Gastroesophageal sphincter (tissue), 4 donors: ENCODE measurements around the gene THBS2. TPM values are rescaled to one million over a fixed set of nuclear protein-coding genes. Genes with fewer than 3 reads are reported as not detected.
A peak's percentile ranks its signal among the peaks of the same experiment; 100 is the strongest.

Experiments
- ATAC-seq: fragments of 150-250 bp; one replicate; pipeline ENCODE4 v1.9.1; 2016; ENCODE audit warnings: mild to moderate bottlenecking, moderate library complexity
- H3K27ac ChIP-seq, 4 donors: fragments of 200-600 bp; sonication (generic) in 3 of 4; 1 replicate in 3 of 4; 2 replicates in 1 of 4; pipeline ENCODE4 v1.5.1; 2016 to 2019
- H3K27me3 ChIP-seq: fragments of 200-600 bp; sonication (generic); one replicate; pipeline ENCODE4 v1.5.1; 2019
- H3K36me3 ChIP-seq, 2 donors: fragments of 200-600 bp; sonication (generic); one replicate each; pipeline ENCODE4 v1.5.1; 2019; ENCODE audit warnings: control low read depth in 1 of 2
- H3K4me1 ChIP-seq, 3 donors: fragments of 200-600 bp; sonication (generic); 1 replicate in 2 of 3; 2 replicates in 1 of 3; pipeline ENCODE4 v1.5.1; 2016 to 2019; ENCODE audit warnings: control low read depth in 2 of 3
- H3K4me3 ChIP-seq, 2 donors: fragments of 200-600 bp; sonication (generic); one replicate each; pipeline ENCODE4 v1.5.1; 2019; ENCODE audit warnings: mild to moderate bottlenecking in 1 of 2, moderate library complexity in 1 of 2
- H3K9me3 ChIP-seq, 3 donors: fragments of 200-600 bp; sonication (generic); one replicate each; pipeline ENCODE4 v1.5.1; 2017 to 2019; ENCODE audit warnings: control low read depth in 2 of 3
- EP300 ChIP-seq: sonication (generic); formaldehyde crosslinking; IDR thresholded peaks from one replicate; pipeline ENCODE4 v1.6.1; 2017; ENCODE audit warnings: antibody characterized with exemption, mild to moderate bottlenecking
- POLR2A ChIP-seq, 2 donors: fragments of 450-650 bp; IDR thresholded peaks; one replicate each; pipeline ENCODE4 v1.6.1; 2017; ENCODE audit warnings: antibody characterized with exemption in 2 of 2, mild to moderate bottlenecking in 2 of 2, moderate library complexity in 1 of 2
- POLR2AphosphoS5 ChIP-seq: sonication (generic); formaldehyde crosslinking; IDR thresholded peaks from one replicate; pipeline ENCODE4 v1.6.1; 2017; ENCODE audit warnings: antibody characterized with exemption
- WGBS, 2 donors: methylation state at CpG; one replicate each; pipeline ENCODE4 v1.1.5; 2018; ENCODE audit warnings: low coverage in 1 of 2; 5-methylcytosine and 5-hydroxymethylcytosine counted together
- total RNA-seq, 4 donors: library from RNA; depleted of rRNA; stranded (reverse); fragments of >200 nt; gene quantifications; one replicate each; pipeline ENCODE4 v1.1.0, GENCODE V29; 2016
- TF ChIP-seq, protein P1 (sequence below), 4 experiments: fragments of 200-600 bp in 2 of 4; fragments of 450-650 bp in 2 of 4; sonication (generic) in 1 of 4; IDR thresholded peaks; one replicate each; pipeline ENCODE4 v1.5.1; 2017 to 2019; ENCODE audit warnings: antibody characterized with exemption in 4 of 4, mild to moderate bottlenecking in 2 of 4, moderate library complexity in 2 of 4

The THBS2 gene
- total RNA-seq, 4 donors from 2014 or later: 21.5 to 41.9 (median 35.7) TPM

DNA sequence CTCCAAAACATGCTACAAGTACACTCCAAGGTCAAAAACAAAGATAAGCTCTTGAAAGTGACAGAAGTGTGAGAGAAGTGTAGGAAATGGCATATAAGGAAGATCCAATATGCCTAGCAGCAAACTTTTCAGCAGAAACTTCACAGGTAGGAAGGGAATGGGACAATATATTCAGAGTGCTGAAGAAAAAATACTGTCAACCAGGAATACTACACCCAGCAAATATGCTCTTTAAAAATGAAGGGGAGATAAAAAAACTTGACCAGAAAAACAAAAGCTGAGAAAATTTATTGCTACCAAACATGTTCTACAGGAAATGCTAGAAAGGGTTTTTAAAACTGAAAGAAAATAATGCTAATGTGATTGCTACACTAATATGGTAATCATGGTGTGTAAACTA lies 46.2 kb downstream of the THBS2 start:
- no peak for ATAC-seq
- Histone ChIP-seq H3K4me1 (peaks cover 0 to 26% (median 6%) of the 10 kb centered on the region in 3 donors), H3K27me3 (no peaks in the 10 kb centered on the region), H3K4me3 (no peak overlapping the region), H3K36me3 (no peaks in the 10 kb centered on the region), H3K27ac (no peak overlapping the region), H3K9me3 (peaks cover 0 to 8% (median 0%) of the 10 kb centered on the region in 3 donors)
- TF ChIP-seq POLR2A (IDR thresholded peaks at IDR 0.05): no peak
- TF ChIP-seq, protein P1, sequence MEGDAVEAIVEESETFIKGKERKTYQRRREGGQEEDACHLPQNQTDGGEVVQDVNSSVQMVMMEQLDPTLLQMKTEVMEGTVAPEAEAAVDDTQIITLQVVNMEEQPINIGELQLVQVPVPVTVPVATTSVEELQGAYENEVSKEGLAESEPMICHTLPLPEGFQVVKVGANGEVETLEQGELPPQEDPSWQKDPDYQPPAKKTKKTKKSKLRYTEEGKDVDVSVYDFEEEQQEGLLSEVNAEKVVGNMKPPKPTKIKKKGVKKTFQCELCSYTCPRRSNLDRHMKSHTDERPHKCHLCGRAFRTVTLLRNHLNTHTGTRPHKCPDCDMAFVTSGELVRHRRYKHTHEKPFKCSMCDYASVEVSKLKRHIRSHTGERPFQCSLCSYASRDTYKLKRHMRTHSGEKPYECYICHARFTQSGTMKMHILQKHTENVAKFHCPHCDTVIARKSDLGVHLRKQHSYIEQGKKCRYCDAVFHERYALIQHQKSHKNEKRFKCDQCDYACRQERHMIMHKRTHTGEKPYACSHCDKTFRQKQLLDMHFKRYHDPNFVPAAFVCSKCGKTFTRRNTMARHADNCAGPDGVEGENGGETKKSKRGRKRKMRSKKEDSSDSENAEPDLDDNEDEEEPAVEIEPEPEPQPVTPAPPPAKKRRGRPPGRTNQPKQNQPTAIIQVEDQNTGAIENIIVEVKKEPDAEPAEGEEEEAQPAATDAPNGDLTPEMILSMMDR (IDR thresholded peaks at IDR 0.05): no peak
- no peak for TF ChIP-seq POLR2AphosphoS5
- no peak for TF ChIP-seq EP300

DNA sequence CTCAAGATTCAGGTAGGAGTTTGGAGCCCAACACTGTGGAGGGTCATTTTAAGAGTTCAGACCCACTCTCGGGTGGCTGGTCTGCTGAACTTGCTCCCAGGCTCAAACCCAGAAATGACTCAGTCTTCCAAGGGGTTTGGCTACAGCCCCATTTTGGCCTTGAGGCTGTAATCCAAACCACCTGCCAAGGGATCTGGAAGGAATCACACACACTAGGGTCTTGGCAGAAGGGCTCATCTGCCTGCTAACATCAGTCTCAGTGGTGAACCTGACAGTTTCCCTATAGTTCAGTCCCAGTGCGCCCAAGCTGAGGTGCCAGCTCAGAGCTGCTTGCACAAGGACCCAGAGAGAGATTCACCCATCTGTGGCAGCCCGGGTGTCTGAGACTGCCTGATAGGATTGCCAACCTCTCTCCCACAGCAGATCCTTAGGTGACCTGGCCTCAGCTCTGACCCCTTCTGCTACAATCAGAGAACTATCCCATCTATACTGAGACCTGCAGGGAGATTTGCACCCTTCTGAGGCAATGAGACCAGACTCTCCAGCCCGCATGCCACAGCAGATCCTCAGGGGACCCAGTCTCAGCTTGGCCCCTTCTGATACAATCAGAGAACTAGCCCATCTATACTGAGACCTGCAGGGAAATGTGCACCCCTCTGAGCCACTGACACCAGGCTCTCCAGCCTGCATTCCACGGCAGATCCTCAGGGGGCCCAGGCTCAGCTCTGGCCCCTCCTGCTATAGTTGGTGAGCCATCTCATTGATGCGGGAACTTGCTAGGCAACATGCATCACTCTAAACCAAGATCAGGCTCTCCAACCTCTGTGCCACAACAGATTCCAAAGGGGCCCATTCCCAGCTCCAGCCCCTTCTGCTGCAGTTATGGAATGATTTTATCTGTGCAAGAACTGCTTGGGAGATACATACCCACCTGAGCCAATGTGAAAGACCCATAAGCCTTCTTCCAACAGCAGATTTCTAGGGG lies 48.2 kb downstream of the THBS2 start:
- Histone ChIP-seq H3K4me1 (peaks cover 0 to 21% (median 6%) of the 10 kb centered on the region in 3 donors), H3K9me3 (peaks cover 0 to 8% (median 0%) of the 10 kb centered on the region in 3 donors), H3K27ac (peak overlapping the region in 1 of 4 donors; percentile 29), H3K36me3 (no peaks in the 10 kb centered on the region), H3K27me3 (no peaks in the 10 kb centered on the region), H3K4me3 (no peak overlapping the region)
- 17% methylated on average over 1 of the region's 6 CpGs; no CpG with 5 or more reads in 1 of the 2 donors for whole genome bisulfite sequencing, 2 donors
- ATAC-seq: peak; percentile 61
- TF ChIP-seq EP300 (no peak), POLR2A (IDR thresholded peaks at IDR 0.05) (no peak), POLR2AphosphoS5 (peak; percentile 16)
- TF ChIP-seq, protein P1 (IDR thresholded peaks at IDR 0.05): no peak

DNA sequence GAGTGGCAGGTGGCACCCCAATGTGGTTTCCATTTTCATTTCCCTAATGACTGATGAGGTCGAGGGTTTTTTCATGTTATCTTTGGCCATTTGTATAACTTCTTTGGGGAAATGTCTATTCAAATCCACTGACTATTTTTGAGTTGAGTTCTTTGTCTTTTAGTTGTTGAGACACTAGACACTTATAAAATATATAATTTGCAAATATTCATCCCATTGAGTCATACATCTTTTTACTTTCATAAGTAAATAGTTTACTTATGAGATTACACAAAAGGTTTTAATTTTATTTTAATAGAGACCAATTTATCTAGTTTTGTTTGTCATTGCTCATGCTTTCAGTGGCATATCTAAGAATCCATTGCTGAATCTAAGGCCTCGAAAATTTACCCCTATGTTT lies 49.5 kb downstream of the THBS2 start:
- Histone ChIP-seq H3K36me3 (no peaks in the 10 kb centered on the region), H3K27me3 (no peaks in the 10 kb centered on the region), H3K4me3 (no peak overlapping the region), H3K9me3 (peaks cover 0 to 8% (median 0%) of the 10 kb centered on the region in 3 donors), H3K27ac (no peak overlapping the region), H3K4me1 (peaks cover 0 to 21% (median 6%) of the 10 kb centered on the region in 3 donors)
- WGBS, 2 donors: 42 to 51% methylated on average over 2 of the region's 2 CpGs
- ATAC-seq: no peak
- TF ChIP-seq POLR2AphosphoS5: no peak
- no peak for TF ChIP-seq POLR2A (IDR thresholded peaks at IDR 0.05)
- TF ChIP-seq EP300: no peak
- TF ChIP-seq, protein P1 (IDR thresholded peaks at IDR 0.05): no peak

DNA sequence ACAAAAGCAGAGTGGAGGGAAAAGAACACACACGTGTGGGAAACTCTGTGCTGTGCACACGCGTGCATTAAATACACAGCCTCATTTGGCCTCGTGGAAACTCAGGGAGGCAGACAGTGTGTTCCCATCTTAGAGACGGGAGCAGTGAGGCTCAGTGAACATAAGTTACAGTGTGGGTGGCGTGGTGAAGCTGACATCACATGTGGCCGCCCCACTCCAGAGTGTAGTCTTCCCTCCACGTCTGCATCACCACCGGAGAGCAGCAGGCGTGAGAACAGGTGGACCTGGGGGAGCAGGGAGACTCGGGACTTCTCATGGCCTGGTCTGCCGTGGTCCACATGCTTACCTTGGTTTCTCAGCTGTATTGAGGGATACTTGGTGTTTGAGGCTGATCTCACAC lies 51.7 kb downstream of the THBS2 start:
- TF ChIP-seq, protein P1 (IDR thresholded peaks at IDR 0.05): no peak
- TF ChIP-seq EP300 (no peak), POLR2AphosphoS5 (no peak), POLR2A (IDR thresholded peaks at IDR 0.05) (no peak)
- no peak overlapping the region for H3K27ac ChIP-seq
- H3K9me3 ChIP-seq: peaks cover 0 to 1% (median 0%) of the 10 kb centered on the region in 3 donors
- H3K4me3 ChIP-seq: no peak overlapping the region
- H3K4me1 ChIP-seq: peaks cover 0 to 21% (median 6%) of the 10 kb centered on the region in 3 donors
- 90 to 100% methylated on average over 3 of the region's 12 CpGs for WGBS, 2 donors
- no peaks in the 10 kb centered on the region for H3K36me3 ChIP-seq
- H3K27me3 ChIP-seq: no peaks in the 10 kb centered on the region
- ATAC-seq: no peak
